GM21423 (cell line): ENCODE results near the gene NUB1.
A peak's percentile ranks its signal among the peaks of the same experiment; 100 is the strongest.
"Not testable (repeated sequence)": the region's sequence is repeated elsewhere in the genome, so short reads cannot be mapped to it uniquely, and the experiment has no call there.

Experiments
- ATAC-seq: cut with Tn5 transposase; IDR thresholded peaks from one replicate; pipeline ENCODE4 v1.9.1; 2021; ENCODE audit warnings: mild to moderate bottlenecking, moderate library complexity; ENCODE audit not compliant: unreplicated experiment

The NUB1 gene, protein sequence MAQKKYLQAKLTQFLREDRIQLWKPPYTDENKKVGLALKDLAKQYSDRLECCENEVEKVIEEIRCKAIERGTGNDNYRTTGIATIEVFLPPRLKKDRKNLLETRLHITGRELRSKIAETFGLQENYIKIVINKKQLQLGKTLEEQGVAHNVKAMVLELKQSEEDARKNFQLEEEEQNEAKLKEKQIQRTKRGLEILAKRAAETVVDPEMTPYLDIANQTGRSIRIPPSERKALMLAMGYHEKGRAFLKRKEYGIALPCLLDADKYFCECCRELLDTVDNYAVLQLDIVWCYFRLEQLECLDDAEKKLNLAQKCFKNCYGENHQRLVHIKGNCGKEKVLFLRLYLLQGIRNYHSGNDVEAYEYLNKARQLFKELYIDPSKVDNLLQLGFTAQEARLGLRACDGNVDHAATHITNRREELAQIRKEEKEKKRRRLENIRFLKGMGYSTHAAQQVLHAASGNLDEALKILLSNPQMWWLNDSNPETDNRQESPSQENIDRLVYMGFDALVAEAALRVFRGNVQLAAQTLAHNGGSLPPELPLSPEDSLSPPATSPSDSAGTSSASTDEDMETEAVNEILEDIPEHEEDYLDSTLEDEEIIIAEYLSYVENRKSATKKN

DNA sequence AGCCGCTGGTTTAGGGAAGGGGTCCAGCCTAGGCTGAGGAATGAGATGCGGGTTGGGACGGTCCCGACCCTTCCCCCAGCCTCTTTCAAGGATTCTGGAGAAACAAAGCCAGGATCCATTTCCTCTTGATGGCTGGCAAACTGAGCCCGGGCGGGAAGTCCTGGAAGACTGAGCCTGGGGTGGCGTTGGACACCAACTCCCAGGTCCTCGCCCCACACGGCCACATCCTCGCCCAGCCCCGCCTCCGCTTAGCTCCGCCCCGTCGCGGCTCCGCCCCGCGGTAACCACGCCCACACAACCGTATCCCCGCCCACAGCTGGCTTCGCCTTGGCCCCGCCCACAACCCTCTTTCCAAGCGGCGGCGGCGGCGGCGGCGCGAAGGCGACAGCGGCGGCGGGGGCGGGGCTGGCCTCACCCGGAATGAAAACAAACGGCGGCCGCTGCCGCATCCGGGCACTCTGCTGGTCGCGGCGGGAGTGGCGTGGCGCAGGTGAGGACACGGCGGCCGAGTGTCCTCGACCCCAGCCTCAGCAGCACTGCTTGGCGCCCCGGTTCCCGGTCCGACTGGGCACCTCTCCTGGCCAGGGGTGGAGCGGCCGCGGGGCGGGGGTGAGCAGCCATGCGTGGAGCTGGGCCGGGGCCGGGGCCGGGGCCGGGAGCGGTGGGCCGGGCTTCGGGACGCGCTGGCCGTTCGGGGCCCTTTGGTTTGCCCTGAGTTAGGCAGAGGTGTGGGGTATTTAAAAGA, at the start of gene NUB1:
Gene NUB1 (plus strand): TSS at position 456 of the 745 bp plus-strand sequence. CDS start 3,538 bp downstream, outside the sequence.
- peak; percentile 54 for ATAC-seq

- no peak for ATAC-seq
Measured at GRCh38 chr7:151292850-151293249, 48.8 kb upstream of the NUB1 start.

DNA sequence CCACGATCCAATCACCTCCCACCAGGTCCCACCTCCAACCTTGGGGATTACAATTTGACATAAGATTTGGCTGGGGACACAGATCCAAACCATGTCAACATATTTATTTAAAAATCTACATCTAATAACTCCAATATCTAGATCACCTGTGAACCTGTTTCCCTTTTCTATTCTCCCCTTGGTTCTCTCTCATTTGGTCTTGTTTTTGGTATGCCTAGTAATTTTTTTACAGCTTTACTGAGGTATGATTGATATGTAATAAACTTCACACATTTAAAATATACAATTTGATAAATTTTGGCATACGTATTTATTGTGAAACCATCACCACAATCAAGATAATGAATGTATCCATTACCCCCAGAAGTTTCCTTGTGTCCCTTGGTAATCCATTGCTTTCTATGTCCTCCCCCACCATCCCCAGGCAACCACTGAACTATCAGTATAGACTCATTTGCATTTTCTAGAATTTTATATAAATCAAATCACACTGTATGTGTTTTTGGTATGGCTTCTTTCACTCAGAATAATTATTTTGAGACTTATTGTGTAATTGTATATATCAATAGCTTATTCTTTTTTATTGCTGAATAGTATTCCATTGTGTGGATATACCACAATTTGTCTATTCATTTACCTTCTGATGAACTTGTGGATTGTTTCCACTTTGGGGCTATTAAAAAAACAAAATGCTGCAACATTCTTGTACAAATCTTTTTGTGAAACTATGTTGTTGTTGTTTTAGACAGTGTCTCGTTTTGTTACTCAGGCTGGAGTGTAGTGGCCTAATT, 45.2 kb upstream of the NUB1 start:
- no peak for ATAC-seq

DNA sequence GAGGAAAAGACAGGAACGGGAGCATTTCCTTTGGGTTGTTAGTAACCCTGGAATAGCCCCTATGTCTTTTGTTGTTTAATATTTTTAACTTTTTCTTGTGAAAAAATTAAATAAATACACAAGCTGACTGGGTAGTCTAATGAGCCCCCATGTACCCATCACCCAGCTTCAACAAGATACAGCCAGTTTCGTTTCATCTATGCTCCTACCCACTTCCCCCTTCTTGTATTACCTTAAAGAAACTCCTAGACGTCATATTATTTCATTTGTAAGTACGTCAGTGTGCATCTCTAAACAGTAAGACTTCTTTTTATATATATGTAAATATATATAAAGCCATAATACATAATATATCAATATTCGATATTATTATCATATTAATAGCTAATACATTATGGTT, 42.8 kb upstream of the NUB1 start:
- ATAC-seq, result no peak

- ATAC-seq, result no peak
Measured at GRCh38 chr7:151299530-151299929, 42.1 kb upstream of the NUB1 start.

- ATAC-seq, result no peak
Measured at GRCh38 chr7:151299940-151300645, 41.5 kb upstream of the NUB1 start.

DNA sequence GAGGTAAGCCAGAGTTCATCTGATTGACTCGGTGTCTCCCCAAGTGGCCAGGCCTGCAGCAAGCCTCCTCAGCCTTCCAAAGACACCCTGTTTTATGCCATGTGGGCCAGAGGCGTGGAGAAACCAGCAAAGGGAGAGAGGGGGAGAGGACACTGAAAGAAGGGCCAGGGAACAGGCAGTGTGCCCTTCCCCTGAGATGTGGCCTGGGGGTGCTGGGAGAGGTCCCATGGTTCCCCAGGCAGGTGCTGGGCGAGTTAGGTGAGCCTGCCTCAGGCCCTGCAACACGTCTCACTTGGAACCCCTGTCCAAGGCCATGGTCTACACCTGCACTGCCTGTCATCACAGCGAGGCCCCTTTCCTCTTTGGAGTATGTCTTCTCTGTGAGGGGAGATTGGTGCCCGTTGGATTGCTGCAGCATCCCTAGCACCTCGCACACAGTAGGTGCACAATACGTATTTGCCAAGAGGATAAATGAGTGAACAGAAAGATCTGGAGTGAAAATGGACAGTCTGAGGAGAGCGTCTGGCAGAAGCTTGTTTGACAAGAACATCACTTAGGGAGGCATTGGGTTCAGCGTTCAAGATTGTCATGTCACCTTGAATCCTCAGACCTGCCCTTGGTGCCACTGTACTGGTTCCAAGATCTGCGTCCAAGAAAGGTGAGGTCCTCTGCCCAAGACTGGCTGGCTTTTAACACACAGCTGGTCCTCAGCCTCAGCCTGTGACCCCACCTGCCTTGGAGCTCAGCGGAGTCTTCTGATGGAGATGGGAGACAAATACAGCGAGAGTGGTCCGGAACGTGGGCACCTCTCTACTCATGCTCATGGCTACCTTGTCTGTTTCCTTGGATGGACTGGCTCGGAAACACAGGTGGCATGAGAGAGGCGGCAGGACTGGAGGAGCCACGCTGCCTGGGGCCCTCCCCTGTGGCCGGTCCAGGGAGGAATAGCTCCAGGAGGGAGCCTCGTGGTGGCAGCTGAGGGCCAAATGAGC, 39.8 kb upstream of the NUB1 start:
- no peak for ATAC-seq

- not testable (repeated sequence) for ATAC-seq
Measured at GRCh38 chr7:151304251-151304650, 37.4 kb upstream of the NUB1 start.

DNA sequence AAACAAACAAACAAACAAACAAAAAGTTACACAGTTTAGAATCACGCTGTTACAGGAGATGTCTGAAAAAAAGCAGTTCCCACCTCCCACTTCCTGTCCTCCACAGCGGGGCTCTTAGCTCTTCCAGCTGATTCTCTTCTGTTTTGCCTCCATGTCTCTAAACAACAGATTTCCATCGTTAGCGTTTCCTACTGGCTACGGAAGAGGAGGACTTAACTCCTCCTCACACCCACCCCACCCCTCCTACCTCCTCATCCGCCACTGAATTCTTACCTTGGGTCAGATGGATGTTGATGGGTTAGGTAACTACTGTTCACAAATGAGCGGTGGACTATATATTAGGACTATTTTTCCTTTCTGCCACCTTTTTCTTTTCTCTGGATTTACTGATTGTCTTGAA, 36.8 kb upstream of the NUB1 start:
- ATAC-seq, result no peak

DNA sequence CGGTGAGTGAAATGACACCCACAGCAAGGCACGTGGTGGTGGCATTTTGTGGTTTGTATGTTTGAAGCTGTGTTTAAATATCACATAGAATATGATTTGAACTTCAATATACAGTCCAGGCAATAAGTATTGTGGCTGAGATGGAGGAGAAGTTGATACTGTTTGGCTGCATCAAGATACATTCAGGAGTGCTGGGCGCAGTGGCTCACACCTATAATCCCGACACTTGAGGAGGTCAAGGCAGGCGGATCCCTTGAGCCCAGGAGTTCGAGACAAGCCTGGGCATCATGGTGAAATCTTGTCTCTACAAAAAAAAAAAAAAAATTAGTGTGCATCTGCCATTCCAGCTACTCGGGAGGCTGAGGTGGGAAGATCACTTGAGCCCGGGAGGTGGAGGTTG, 35.2 kb upstream of the NUB1 start:
- ATAC-seq, result no peak

- ATAC-seq, result no peak
Measured at GRCh38 chr7:151306860-151307259, 34.8 kb upstream of the NUB1 start.

GRCh38 chr7:151307536-151307935, 34.1 kb upstream of the NUB1 start:
- no peak for ATAC-seq

DNA sequence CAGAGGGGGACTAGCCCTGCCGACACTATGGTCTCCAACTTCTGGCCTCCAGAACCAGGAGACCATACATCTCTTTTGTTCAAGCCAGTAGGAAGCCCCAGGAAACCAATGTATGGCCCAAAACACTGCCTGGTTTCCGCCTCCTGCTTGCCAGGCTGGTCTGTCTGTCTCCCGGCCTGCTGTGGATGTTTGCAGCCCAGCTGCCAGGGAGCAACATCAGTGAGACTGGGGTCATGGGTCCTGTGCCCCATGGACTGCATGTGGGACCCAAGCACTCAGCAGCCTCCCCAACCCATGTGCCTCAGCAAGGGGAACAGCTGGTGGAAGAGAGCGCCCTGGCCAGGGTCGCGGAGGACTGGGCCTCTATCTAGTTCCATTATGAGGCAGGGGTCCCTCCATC, 33.4 kb upstream of the NUB1 start:
- ATAC-seq, result no peak

GRCh38 chr7:151308791-151309190, 32.8 kb upstream of the NUB1 start:
- ATAC-seq, result no peak

GRCh38 chr7:151309311-151309710, 32.3 kb upstream of the NUB1 start:
- no peak for ATAC-seq

DNA sequence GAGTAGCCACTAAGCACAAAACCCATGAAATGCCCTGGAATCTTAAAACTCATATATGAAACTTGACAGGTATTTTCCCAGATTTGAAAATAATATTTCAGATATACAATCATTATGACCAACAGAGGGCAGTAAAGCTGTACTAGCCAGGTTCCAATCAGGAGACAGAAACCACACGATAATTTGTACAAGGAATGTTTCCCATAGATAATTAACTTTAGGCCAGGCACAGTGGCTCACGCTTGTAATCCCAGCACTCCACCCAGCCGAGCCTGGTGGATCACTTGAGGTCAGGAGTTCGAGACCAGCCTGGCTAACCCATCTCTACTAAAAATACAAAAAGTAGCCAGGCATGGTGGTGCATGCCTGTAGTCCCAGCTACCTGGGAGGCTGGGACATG, 31.0 kb upstream of the NUB1 start:
- ATAC-seq, result no peak

DNA sequence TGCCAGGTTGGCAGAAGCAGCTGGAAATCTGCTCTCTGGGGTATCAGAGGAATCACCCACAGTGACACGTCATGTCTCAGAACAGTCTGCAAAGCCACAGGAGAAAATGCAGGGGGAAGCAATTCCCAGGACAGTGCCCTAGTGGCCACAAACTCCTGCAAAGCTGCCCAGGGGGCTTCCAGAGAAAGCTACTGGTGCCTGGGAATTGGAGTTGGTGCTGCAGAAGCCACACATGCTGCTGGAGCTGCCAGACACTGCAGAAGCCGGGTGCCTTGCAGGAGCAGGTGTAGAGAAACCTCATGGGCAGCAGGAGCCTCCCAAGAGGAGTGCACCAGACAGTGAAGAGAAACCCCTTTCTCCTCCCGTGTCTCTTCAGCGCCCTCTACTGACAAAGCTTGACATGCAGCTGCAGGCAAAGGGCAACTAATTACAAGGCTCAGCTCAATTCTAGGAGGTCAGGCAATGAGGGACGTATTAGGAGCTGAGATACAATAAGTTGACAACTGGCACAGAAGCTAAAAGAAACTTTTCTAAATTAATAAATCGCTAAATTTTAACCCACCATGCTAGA, 30.2 kb upstream of the NUB1 start:
- no peak for ATAC-seq

DNA sequence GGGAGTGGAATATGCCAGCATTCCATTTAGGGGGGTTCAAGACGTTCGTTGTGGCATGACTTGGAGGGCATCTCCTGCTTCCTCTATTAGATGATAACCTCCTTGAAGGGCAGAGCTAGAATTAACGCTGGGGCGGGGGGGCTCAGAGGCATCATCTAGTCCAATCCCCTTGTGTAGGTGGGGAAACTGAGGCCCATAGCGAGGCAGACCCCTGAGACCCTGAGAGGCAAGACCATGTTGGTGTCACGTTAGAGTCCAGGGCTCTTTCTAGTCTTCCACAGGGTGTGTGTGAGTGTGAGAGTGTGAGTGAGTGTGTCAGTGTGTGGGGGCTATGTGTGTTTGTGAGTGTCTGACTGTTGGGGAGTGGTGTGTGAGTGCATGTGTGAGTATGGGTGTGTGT, 29.3 kb upstream of the NUB1 start:
- no peak for ATAC-seq
